ENCODE data around the gene CEP57L1.

CEP57L1 gene

DNA sequence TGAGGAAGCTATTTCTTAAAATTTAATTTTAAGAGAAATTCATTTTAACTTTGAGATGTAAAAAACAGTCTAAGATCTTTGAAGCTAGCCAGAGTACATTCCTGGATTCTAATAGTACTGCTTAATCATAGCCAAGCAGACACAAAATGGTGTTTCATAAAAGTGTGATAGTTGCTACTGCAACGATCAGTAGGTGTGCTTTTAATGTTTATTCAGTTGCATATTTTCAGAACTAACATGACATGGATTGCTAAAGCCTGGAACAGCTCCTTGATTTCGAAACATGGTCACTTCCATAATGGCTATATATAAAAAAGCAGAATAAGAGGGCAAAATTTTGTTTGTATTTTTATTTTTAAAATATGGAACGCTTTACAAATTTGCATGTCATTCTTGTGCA lies 36.2 kb upstream of the CEP57L1 start:
- H3K4me3 ChIP-seq (ENCODE audit: low read depth, low read length): no peak overlapping the region
- DNase-seq (ENCODE audit: low read depth): no peak
- in situ Hi-C loops (cut with HindIII; ENCODE audit: low sequenced_read_pairs): no loop called here
- TF ChIP-seq, protein P1, sequence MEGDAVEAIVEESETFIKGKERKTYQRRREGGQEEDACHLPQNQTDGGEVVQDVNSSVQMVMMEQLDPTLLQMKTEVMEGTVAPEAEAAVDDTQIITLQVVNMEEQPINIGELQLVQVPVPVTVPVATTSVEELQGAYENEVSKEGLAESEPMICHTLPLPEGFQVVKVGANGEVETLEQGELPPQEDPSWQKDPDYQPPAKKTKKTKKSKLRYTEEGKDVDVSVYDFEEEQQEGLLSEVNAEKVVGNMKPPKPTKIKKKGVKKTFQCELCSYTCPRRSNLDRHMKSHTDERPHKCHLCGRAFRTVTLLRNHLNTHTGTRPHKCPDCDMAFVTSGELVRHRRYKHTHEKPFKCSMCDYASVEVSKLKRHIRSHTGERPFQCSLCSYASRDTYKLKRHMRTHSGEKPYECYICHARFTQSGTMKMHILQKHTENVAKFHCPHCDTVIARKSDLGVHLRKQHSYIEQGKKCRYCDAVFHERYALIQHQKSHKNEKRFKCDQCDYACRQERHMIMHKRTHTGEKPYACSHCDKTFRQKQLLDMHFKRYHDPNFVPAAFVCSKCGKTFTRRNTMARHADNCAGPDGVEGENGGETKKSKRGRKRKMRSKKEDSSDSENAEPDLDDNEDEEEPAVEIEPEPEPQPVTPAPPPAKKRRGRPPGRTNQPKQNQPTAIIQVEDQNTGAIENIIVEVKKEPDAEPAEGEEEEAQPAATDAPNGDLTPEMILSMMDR (IDR thresholded peaks at IDR 0.05; ENCODE audit: low read depth, low read length, missing control alignments): no peak

DNA sequence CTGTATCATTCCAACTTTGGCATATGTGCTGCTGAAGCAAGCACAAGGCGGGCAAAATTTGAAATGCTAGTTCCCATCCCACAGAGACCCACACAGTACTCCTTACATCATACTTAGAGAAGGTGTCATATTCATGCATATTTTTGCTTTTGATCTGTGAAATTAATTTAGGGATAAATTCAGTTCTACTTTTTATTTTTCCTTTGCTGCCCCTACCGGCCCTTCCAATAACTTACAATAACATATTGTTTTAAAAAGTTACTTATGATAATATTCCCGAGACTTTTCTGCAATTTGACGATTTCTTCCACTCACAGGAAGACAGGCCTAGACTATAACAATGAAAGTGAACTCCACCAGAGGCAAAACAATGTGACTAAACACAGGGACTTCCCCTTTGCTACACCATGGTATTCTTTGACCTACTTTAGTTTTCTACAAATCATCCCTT lies 35.7 kb upstream of the CEP57L1 start:
- no peak for DNase-seq (ENCODE audit: low read depth)
- TF ChIP-seq, protein P1 (IDR thresholded peaks at IDR 0.05; ENCODE audit: low read depth, low read length, missing control alignments): no peak
- in situ Hi-C loops (cut with HindIII; ENCODE audit: low sequenced_read_pairs): loop anchor here (10.0 kb wide), 1 partner anchor 515 kb away; no protein-coding TSS in a partner anchor
- H3K4me3 ChIP-seq (ENCODE audit: low read depth, low read length): no peak overlapping the region

DNA sequence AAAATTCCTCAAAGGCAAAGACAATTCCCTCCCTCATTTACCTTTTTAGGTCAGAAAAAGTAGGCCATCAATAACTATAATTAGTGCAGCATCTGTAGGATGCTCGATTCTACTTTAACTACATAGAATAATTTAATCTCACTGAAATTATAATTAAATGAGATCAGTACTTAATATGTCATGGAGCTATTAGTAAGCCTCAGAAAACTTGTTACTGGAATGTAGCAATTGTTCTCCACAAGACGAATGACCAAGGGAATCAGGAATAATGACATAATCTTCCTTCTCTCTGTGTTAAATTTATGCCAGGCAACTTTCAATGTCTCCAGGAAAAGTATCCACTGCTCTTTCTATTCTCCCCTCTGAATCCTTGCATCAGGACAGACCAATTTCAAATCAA lies 34.7 kb upstream of the CEP57L1 start:
- TF ChIP-seq, protein P1 (IDR thresholded peaks at IDR 0.05; ENCODE audit: low read depth, low read length, missing control alignments): no peak
- in situ Hi-C loops (cut with HindIII; ENCODE audit: low sequenced_read_pairs): loop anchor here (10.0 kb wide), 1 partner anchor 516 kb away; no protein-coding TSS in a partner anchor
- H3K4me3 ChIP-seq (ENCODE audit: low read depth, low read length): no peak overlapping the region
- no peak for DNase-seq (ENCODE audit: low read depth)

DNA sequence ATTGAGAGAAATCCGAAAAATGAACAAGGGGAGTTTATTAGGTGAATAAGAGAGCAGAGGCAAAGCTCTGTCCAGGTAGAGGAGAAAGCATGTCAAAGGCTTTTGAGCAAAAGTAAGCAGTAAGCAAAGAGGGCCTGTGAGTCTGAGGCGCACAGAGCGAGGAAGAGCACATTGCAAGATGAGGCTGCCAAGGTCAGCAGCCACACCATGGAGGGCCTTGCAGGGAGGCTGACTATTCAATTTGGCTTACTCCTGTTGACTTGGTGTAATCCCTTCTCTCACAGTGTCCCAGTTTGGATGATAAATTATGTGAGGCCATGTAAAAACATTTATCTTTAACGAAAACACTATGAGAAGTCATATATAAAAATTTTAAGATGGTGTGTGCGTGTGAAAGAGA lies 33.1 kb upstream of the CEP57L1 start:
- H3K4me3 ChIP-seq (ENCODE audit: low read depth, low read length): no peak overlapping the region
- TF ChIP-seq, protein P1 (IDR thresholded peaks at IDR 0.05; ENCODE audit: low read depth, low read length, missing control alignments): no peak
- in situ Hi-C loops (cut with HindIII; ENCODE audit: low sequenced_read_pairs): loop anchor here (10.0 kb wide), 1 partner anchor 517 kb away; no protein-coding TSS in a partner anchor
- no peak for DNase-seq (ENCODE audit: low read depth)

DNA sequence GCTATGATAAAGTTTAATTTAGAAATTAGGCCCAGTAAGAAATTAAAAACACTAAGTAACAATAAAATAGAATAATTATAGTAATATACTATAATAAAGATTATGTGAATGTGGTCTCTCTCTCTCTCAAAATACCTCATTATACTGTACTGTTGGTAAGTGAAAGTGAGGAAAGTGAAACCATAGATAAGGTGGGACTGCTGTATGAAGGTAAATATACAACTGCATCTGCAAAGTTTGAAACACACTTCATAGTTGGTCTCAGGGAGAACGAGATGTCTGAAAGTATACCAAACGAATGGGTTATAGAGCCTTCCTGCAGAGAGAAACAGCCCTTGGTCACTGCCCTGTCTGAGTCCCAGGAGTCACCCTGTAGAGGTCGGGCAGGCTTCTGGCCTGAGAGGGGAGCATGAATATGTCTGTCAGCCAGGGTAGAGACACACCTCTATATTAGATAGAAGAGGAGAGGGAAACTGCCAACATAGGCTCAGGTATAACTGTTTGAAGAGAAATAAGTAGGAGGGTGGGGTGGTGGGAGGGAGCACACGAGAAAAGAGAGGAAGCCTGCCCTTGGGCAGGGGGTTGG lies 32.4 kb upstream of the CEP57L1 start:
- no peak for DNase-seq (ENCODE audit: low read depth)

DNA sequence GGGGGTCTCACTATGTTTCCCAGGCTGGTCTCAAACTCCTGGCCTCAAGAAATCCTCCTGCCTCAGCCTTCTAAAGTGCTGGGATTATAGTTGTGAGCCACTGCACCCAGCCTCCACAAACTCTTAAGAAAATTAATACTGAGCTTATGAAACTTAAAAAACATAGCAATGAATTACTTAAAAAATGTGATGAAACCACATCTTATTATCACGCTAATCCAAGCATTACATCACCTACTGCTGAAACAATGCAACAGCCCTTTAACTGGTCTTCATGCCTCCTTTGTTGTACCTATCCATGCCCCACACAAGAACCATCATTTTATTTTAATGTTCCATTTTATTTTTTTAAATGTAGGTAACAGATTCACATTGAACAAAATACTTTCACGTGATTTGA lies 25.6 kb upstream of the CEP57L1 start:
- no peak overlapping the region for H3K4me3 ChIP-seq (ENCODE audit: low read depth, low read length)
- in situ Hi-C loops (cut with HindIII; ENCODE audit: low sequenced_read_pairs): loop anchor here (10.0 kb wide), 1 partner anchor 525 kb away; no protein-coding TSS in a partner anchor
- DNase-seq (ENCODE audit: low read depth): no peak
- TF ChIP-seq, protein P1 (IDR thresholded peaks at IDR 0.05; ENCODE audit: low read depth, low read length, missing control alignments): no peak

More for the DNA sequence above, 32.4 kb upstream of the CEP57L1 start:
- no peak overlapping the region for H3K4me3 ChIP-seq (ENCODE audit: low read depth, low read length)
- TF ChIP-seq, protein P1 (IDR thresholded peaks at IDR 0.05; ENCODE audit: low read depth, low read length, missing control alignments): no peak
- in situ Hi-C loops (cut with HindIII; ENCODE audit: low sequenced_read_pairs): loop anchor here (10.0 kb wide), 1 partner anchor 518 kb away; no protein-coding TSS in a partner anchor

Measured in astrocyte of the cerebellum (primary cell).